SHP77 (cell line): ENCODE measurements around the gene HOXD9.

Experiments
- DNase-seq, 2 experiments: peaks; one replicate each; lab custom pipeline; 2025; lab: John Stamatoyannopoulos, UW

Gene HOXD9

GRCh38 chr2:176165370-176166050, 43.0 kb downstream of the HOXD9 start:
- no peak for DNase-seq

GRCh38 chr2:176166272-176166671, 43.8 kb downstream of the HOXD9 start:
- DNase-seq: no peak

DNA sequence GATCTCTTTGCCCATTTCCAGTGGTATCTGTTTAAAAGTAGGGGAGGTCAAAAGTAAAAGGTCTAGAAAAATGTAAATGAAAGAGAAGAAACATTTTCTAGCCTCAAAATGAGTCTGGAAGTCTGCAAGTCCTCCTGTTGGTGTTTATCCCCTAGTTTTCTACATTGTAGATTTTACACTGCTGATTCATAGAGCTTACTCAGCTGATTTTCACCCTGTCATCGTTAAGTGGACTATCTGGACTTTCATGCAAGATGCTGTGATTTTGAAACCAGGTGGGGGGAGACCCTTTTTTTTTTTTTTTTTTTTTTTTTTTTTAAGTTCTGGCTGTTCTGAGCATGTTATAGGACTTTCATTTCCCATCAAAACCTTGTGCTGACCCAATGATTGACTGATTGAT, 44.9 kb downstream of the HOXD9 start:
- no peak for DNase-seq

DNA sequence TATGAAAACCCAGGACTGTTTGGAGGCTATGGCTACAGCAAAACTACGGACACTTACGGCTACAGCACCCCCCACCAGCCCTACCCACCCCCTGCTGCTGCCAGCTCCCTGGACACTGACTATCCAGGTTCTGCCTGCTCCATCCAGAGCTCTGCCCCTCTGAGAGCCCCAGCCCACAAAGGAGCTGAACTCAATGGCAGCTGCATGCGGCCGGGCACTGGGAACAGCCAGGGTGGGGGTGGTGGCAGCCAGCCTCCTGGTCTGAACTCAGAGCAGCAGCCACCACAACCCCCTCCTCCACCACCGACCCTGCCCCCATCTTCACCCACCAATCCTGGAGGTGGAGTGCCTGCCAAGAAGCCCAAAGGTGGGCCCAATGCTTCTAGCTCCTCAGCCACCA, 46.7 kb downstream of the HOXD9 start:
- no peak for DNase-seq

DNA sequence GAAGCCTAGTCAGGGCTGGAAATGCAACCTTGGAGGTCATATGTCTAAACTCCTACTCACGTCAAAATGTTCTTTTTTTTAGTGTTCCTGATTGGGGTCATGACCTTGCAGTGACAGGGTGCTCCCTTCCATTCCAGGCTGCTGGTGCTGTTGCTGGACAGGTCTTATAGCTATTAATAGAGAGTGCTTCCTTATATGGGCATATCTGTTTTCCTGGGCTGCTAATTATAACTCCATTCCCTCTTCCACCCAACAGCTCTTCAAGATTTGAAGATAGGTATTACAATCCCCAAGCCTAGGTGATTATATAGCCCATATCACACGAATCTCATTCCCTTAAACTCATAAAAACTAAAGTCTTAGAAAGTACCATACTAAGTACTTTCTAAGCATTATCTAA, 47.2 kb downstream of the HOXD9 start:
- no peak for DNase-seq

DNA sequence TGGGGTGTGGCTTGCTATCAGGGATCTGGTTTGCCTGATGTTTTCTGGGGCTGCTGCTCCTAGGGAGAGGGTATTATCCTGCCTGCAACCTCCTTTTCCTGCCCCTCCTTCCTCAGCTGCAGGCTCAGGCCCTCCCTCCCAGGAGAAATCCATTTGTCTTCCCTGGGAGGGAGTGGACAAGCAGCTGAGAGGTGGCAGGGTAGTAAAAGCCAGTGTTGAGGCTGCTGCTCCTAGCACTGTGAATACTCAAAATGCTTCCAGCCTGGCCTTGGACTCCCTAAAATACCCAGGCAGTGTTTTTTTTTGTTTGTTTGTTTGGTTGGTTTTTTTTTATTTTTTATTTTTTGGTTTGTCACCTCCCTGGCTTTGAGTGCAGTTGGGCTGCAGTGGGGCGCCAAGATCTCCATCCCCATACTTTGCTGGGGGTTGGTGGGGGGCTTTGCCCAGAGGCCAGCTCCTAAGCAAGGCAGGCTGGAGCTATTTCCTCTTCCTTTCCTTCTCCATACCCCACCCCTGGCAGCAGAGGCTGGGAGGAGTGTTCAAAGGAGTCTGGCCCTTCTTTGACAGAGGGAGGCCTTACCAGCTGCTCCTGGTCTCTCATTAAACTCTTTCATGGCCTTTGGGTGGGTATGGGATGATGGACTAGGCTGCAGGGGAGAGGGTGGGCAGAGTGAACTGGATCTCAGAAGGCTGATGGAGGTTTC, 48.2 kb downstream of the HOXD9 start:
- no peak for DNase-seq

DNA sequence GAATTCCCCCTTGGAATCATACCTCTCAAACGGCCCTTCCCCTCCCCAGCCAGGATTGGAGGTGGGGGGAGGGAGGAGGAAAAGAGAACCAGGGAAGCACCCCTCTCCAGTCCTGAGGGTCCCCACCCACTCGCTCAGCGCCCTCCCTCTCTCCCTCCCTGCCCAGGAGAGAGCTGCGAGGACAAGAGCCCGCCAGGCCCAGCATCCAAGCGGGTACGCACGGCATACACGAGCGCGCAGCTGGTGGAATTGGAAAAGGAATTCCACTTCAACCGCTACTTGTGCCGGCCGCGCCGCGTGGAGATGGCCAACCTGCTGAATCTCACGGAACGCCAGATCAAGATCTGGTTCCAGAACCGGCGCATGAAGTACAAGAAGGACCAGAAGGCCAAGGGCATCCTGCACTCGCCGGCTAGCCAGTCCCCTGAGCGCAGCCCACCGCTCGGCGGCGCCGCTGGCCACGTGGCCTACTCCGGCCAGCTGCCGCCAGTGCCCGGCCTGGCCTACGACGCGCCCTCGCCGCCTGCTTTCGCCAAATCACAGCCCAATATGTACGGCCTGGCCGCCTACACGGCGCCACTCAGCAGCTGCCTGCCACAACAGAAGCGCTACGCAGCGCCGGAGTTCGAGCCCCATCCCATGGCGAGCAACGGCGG, 49.0 kb downstream of the HOXD9 start:
- no peak for DNase-seq

DNA sequence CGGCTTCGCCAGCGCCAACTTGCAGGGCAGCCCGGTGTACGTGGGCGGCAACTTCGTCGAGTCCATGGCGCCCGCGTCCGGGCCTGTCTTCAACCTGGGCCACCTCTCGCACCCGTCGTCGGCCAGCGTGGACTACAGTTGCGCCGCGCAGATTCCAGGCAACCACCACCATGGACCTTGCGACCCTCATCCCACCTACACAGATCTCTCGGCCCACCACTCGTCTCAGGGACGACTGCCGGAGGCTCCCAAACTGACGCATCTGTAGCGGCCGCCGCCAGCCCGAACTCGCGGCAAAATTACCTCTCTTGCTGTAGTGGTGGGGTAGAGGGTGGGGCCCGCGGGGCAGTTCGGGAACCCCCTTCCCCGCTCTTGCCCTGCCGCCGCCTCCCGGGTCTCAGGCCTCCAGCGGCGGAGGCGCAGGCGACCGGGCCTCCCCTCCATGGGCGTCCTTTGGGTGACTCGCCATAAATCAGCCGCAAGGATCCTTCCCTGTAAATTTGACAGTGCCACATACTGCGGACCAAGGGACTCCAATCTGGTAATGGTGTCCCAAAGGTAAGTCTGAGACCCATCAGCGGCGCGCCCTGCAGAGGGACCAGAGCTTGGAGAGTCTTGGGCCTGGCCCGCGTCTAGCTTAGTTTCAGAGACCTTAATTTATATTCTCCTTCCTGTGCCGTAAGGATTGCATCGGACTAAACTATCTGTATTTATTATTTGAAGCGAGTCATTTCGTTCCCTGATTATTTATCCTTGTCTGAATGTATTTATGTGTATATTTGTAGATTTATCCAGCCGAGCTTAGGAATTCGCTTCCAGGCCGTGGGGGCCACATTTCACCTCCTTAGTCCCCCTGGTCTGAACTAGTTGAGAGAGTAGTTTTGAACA, 49.7 kb downstream of the HOXD9 start:
- DNase-seq: no peak

- DNase-seq: no peak
Measured at GRCh38 chr2:176172895-176173566, 50.5 kb downstream of the HOXD9 start.

DNA sequence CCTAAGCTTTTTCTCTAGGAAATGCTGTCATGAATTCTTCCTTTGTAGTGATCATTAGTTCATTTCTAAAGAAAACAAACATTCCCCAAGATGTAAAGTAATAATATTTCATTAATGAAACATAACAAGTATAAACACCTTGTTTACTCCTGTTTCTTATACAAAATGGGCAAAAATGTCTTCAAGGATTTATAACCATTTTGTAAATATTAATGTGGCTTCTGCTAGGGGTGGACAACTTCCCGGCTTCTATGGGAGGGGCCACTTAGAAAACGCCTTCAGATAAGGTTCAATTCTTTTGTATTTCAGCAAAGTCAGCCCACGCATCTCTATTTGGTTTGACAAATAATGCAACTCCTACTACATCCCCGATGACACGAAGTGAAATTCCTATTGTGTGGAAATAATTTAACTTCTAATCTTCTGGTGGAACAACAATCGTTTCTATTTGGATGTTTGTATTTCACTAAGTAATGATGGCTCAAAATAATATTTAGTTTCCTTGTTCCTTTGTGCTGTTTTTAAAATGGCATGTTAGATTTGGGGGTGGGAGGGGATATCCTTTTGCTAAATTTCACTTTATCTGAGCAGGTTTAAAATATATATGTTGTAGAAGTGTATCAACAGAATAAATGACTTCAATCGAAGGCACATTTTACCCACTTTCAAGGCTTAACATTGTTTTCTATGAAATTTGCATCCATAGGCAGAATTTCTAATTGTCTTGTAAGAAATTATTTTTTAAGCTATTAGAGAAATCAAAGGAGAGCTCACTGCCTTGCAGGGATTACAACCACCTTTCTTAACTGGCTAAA, 51.3 kb downstream of the HOXD9 start:
- no peak for DNase-seq

DNA sequence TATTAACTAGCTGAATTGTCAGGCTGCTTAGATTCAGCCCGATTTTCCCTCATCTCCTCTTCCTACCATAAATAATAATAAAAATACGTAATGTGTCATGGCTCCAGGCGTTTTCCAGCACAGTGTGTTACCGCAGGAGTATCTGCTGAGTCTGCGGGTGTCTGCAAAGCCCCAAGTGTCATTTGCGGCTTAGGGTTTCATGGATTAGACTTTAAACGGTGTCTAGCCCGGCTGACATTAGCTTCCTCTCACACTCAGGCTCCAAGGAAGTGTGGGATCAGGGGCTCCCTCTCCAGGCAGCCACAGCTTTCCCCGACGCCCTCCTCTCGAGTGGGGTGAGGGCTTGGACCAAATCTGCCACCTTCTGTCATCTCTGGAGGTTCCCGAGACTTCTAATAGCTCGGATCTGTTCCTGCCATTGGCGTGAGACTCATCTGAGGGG, 51.9 kb downstream of the HOXD9 start:
- no peak for DNase-seq
